HG03442 (cell line): Measurements from ENCODE around the gene ST8SIA5.

ENCODE experiments used
- ATAC-seq: cut with Tn5 transposase; IDR thresholded peaks from one replicate; pipeline ENCODE4 v1.9.1; 2021; ENCODE audit warnings: mild to moderate bottlenecking, moderate library complexity; ENCODE audit not compliant: unreplicated experiment

ST8SIA5 gene

DNA sequence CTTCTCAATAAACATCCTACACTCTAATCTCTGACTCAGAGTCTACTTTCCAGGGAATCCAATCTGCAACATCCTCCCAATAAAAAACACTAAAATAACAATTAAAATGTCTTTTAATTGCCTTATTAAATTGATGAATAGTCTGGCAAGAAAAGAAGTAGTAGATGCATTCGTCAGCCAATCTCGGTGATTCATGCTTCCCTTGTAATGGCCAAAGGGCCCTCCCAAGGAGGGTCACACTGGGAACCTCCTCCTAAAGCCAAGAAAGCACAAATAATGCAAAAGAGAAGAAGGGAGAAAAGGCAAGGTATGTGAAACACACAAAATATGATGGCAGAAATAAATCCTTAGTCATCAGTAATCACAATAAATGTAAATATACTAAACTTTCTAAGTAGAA lies 16.8 kb downstream of the ST8SIA5 start:
- ATAC-seq: no peak

DNA sequence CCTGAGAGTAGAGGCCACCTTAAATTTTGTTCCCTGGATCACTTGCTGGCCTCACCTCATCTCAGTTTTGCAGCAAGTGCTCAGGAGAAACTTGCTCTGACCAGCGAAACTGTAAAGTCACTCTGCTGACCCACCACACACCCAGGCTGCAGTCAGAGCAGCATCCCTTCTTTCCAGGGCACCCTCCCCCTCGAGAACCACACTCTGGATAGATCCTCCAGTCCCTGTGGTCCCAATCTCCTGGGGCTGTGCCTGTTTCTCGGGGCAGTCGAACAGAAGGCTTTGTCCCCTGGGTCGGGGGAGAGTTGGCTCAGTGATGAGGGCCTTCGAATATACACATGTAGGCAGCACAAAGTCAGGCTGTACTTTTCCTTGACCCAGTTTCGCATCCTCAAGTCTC lies 18.4 kb downstream of the ST8SIA5 start:
- no peak for ATAC-seq

DNA sequence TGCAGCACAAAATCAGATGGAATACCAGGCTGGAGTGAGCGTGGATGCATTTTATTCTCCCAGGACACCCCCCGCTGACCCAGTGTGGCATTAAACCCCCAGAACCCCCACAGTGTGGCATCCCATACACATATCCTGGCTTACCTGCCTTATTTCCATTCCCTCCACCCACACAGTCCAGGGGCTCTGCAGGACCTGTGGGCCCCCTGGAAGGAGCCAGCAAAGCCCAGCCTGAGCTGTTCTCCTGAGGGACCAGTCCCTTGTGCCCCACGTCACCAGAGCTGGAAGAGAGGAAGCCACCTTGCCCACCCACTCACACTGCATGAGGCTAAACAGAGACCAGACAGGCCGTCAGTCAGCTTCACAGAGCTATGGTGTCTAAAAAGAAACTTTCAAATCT lies 20.1 kb downstream of the ST8SIA5 start:
- ATAC-seq: no peak

DNA sequence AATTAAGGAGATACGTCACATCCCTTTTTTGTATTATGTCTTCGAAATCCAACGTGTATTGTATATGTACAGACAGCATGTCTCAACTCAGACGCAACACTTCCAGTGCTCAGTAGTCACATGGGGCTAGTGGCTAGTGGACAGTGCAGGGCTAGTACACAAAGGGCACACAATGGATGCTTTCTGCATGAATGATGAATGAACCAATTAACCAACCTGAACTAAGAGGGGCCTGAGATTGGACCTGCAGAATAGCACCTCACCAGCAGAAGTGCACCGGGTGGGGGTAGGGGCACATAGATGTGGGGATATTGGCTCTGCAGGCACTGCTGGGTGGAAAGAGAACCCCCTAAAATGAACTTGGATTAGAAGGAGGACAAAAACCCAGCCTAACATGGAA lies 20.7 kb downstream of the ST8SIA5 start:
- ATAC-seq: no peak

DNA sequence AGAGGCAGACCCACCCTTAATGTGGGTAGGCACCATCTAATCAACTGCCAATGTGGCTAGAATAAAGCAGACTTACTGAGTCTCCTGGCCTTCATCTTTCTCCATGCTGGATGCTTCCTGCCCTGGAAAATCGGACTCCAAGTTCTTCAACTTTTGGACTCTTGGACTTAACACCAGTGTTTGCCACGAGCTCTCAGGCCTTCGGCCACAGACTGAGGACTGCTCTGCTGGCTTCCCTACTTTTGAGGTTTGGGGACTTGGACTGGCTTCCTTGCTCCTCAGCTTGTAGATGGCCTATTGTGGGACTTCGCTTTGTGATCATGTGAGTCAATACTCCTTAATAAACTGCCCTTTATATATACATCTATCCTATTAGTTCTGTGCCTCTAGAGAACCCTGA lies 21.9 kb downstream of the ST8SIA5 start:
- ATAC-seq: no peak

DNA sequence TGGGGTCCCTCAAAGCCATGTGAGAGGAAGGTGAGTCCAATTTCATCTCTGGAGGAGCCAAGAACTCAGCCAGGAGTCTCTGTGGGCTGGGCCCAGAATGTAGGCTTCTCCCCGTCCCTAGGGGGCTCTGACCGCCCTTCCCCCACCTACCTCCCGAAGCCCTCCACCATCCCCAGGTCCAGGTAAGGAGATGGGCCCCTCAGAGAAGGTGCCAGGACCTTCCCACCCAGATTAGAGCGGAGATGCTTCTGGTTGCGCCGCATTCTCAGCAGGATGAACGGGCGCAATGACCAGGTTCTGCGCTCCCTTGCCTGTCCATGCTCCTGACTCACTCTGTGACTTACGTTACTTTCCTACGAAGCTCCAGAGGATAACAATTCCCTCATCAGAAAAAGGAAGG lies 23.0 kb downstream of the ST8SIA5 start:
- ATAC-seq: no peak

DNA sequence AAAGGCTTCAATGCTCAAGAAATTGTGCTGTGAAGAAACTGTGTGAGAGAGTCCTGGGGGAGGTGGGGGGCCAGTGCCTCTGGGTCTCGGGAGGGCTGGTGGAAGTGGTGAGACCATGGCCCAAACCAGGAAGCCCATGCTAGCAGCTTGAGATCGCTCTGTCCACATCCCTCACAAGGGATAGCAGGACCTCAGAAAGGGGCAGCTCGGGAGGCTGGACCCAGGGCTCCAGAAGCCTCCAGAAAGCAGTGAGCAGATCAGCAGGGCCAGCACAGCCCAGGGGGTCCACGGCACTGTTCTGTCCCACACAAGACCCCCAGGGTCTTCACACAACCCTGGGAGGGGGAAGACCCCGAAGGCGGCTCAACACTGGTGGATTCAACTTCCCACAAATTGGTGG lies 24.1 kb downstream of the ST8SIA5 start:
- no peak for ATAC-seq

DNA sequence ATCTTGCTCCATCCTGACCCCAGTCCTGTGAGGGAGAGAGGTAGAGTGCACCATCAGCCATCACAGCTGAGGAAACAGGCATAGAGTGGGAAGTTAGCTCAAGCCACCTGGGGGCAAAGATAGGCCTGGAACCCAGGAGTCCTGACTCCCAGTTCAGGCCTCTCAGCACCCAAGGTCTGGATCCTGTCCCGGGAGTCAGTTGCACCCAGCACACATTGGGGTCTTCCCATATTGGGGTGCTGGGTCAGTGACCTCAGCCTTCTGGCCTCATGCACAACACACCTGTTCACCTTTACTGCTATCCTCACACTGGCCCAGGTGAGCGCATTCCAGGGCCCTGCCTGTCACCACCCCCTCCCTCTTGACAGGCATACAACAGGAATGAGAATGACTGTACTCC lies 24.7 kb downstream of the ST8SIA5 start:
- no peak for ATAC-seq

DNA sequence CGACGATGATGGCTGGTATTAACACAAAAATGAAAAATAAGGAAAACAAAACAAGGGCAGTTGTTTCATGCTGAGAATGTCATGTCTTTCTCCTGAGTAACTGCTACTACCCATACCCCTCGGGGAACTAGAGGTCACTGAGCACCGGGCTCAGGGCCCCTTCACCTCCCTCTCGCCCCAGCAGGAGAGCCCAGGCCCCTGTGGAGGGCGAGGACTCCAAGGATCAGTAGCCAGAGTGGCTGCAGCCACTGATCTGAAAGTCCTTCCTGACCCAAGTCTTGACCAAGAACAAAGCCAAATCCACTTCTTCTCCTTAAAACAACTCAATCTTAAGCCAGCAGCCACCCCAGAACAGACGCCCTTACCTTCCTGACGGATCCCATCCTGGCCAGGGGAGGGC lies 25.5 kb downstream of the ST8SIA5 start:
- ATAC-seq: no peak

DNA sequence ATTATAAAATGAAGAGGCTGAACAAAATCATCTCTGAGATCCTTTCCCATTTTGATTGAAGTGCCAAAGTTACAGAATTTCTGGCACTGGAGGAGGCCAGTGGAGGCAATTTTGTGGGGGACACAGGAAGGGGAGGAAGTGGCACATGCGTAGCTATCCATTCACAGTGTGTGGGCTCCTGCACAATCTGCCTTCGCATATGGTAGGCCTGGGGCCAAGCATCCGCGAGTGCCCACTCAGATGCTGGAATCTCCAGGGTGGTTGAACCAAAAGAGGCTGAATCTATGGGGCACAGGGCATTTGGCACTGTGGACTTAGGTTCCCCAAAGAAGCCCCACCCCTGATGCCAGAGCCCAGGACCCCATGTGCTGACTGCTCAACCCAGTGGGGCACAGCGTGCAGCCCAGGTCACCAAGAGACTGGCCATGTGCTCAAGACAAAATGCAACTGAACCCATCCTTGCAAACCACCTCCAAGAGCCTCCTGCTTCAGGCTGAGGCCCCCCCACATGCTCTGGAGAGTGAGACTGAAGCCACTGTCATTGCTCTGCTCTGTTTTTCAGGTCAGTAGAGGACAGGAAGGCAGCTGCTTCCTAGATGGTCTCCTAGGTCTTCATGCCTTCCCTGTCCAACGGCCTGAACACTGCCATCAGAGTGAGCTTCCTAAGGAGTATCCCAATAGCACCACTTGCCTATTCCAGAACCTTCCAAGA lies 28.5 kb downstream of the ST8SIA5 start:
- ATAC-seq: no peak

DNA sequence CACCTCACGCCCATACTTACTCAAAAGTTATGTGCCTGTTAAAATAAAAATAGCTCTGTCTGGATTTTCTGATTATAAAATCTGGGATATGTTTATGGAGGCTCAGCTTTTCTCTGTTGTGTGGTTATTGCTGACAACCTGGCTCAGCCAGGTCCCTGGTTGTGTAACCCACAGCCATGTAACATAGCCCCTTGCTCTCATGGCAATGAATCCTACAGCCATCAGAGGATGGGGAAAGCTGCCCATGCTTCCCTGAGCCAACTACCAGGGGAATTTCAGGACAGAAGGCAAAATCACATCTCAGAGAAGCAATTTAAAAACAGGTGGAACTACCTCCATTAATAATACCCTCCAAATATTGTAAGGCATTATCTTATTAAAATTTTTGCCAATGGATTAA lies 29.7 kb downstream of the ST8SIA5 start:
- ATAC-seq: no peak

DNA sequence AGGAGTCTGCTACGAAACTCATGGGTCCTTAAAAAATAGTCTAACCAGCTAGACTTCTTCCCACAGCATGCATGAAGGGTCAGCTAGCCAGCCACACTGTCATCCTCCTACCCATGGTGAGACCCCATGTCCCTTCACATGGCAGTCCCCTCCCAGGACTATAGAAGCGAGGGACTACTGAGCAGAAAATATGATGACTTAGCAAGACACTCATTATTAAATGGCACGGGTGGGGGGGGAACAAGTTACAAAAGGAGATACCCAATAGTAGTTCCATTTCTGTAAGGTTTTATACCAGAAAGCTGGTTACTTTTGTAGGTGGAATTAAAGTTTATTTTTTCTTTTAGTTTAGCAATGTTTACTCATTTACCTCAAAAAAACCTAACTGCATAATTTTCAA lies 31.5 kb downstream of the ST8SIA5 start:
- ATAC-seq: no peak

DNA sequence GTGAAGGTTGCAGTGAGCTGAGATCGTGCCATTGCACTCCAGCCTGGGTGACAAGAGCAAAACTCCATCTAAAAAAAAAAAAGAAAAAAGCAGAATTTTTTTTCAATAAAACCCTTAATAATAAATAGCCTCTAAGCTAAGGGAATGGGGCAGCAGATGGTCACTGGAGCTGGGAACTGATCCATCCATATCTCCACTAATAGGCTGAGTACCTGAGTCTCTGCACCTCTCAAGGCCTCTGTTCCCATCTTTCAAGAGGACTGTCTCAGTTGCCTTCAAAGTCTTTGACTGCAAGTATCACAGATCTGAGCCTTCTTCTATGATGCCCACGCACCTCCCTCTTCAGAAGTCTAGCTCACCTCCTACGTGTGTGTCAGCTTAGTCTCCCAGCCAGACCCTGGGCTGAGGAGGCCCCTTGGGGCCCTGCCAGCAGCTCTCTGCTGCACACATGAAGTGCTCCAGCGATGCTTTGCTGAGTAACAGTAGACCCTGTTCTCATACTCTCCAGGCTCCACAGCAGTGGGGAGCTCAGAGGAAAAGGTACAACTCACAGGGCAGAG lies 32.9 kb downstream of the ST8SIA5 start:
- no peak for ATAC-seq

DNA sequence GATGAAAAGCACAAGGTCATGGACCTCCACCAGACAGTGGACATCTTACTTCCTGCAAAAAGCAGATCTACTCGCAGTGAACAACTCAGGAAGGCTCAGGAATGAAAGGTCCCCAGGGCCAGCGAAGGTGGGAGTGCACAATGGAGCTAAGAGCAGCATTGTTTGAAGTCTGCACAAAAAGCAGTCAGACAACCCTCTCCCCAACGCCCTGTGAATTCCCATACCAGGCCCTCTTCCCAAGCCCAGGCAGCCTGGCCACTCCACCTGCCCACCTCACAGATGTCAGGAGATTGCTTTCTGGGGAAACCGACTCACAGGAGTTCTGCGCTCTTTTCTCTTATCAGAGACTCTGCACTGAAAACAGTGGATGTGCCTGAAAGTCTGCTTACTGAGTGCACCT lies 34.8 kb downstream of the ST8SIA5 start:
- no peak for ATAC-seq

DNA sequence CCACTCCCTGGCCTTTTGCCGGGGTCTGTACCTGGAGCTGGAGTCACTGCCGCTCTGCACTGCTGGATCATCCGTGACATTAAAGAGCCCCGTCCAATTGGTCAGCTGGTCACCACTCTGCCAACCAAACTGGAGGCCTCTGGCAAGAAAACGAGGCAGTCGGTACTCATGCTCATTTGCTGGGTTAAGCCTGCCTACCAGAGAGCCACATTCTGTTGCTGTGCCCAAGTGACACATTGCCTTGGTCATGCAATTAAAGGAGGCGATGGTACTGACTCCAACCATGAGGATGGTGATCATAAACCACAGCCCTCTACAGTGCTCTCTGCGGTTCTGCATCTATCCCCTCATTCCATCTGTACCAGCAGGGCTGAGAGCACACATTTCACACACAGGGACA lies 35.5 kb downstream of the ST8SIA5 start:
- no peak for ATAC-seq

DNA sequence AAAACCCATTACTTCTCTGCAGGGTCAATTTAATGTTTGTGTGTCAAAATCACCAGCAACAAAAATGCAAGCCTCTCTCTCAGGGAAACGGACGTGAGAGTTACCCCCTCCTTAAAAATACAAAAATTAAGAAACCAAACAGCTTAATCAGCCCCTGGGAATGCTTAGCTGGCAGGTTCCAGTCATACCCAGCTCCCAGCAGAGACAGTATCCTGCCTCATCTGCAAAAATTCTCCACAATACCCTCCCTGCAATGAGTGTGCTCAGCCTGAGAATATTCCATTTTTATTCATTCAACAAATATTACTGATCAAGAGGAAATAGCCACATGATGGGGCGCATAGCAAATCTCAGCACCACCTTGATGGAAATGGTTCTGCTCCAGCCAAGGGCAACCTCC lies 36.3 kb downstream of the ST8SIA5 start:
- no peak for ATAC-seq

DNA sequence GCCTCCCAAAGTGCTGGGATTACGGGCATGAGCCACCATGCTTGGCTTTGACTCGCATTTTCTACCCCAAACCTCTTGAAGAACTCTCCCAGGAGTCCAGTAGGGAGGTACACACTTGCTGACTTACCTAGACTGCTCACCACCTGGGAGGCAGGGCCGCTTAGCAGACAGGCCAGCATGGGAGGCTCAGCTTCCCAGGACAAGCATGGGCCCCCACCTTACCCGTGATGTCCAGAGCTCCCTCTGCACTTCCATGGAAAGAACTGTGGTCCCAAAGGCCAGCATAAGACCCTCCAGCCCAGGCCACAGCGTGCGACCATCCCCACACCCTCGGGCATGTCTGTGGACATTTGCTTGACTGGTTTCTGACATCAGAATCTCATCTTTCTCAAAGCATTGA lies 36.8 kb downstream of the ST8SIA5 start:
- ATAC-seq: no peak

DNA sequence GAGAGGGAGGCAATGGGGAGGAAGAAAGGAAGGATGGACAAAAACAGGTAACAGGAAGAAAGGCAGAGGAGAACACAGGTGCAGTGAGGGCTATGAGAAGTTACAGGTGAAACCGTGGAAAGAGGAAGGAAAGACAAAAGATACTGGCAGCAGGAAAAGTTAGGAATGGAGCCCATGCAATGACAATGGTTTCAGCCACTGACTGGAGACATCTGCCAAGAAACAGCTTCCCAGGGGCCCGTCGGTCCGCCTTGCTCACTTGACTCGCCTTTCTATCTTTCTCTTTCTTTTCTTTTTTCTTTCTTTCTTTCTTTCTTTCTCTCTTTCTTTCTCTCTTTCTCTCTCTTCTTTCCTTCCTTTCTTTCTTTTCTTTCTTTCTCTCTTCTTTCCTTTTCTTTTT lies 37.5 kb downstream of the ST8SIA5 start:
- ATAC-seq: no peak

DNA sequence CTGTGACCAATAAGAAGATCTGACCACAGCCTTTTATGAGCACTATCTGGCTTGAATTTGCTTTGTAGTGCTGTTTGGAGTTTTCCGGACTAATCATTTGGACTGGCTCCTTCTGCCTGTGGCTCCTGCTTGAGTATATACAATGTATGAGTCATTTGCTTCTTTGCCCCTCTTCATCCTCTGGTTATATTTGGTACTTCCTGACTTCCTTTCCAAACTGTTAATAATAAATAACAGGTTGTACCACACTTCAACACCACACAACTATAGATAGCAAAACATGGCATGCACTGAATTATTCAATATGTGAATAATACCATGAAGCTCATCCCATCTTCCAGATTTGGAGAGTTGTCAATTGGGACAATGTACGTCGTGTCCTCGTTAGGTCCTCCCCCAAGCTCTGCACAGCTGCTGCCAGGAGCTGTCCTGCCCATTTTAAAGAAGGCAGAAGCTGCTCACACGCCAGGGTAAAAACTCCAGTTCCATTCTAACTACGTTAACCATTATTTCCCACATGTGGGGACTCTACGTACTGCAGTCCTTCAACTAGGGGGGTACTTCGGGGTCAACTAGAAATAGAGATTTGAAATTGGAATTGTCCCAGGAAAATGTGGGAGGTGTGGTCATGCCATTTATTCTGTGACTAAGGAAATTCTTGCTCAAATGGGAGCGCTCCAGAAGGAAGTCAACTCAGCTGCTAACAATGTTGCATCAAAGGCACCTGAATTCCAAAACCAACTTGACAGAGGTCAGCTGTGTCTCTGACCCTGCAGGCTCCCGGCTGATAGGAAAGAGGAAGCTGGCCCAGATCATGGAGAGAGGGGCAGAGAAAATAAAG lies 38.1 kb downstream of the ST8SIA5 start:
- no peak for ATAC-seq

DNA sequence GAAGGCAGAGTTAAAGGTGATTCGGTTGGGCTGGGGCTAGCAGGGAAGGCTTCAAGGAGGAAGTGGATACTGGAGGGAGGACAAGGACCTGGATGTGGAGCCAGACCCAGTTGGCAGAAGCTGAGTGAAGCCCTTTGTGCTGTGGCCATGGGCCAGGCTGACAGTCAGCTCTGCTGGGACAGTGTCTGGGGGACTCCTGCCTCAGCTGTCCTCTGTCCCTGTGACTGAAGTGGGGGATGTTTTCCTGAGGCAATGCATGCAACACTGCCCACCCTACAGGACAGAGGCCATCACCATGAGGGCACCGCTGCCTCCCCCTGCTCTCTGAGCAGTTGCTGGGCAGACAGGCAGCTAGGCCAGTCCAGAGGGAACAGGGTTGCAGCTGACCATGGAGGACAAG lies 40.0 kb downstream of the ST8SIA5 start:
- no peak for ATAC-seq

DNA sequence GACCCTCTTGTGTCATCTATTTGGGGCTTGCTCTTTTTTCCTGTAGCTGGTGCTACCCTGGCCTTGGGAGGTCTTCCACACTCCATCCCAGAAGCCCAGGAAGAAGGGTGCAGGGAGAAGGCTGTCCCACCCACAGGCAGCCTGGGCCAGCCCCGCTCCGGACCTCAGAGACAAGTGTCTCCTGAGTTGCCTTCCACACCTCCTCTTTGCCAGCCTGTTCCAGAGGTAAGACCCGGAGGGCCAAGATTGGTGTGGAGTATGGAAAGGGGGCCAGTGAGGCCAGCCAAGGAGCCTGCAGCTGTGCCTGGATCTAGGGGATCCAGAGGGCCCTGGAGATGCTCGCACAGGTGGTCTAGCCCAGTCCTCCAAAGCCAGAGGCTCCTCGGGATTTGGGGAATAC lies 40.5 kb downstream of the ST8SIA5 start:
- ATAC-seq: no peak

DNA sequence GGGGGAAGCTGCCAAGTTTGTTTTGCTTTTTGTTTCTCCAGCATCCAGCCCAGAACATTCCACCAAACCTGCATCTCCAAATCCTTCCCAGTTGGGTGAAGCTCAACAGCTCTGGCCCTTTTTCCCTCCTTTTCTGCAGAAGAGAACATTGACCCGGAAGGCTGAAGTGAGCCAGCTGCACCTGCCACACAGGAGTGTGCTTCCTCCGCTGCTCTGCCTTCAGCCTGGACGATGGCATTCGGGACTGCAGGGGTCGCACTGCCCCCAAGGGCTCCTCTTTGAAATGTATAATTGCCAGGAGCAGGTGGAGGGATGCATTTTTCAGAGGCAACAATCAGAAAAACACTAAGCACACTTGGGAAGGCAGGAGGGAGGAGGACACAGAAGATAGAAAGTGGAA lies 41.8 kb downstream of the ST8SIA5 start:
- no peak for ATAC-seq
